GM18499 (cell line): ENCODE results near the gene HIP1R.
"Not testable (repeated sequence)": the region's sequence is repeated elsewhere in the genome, so short reads cannot be mapped to it uniquely, and the experiment has no call there.

Experiments
- ATAC-seq: cut with Tn5 transposase; IDR thresholded peaks from one replicate; pipeline ENCODE4 v1.9.1; 2021; ENCODE audit warnings: moderate number of reproducible peaks; ENCODE audit not compliant: insufficient read depth, unreplicated experiment

HIP1R gene, protein sequence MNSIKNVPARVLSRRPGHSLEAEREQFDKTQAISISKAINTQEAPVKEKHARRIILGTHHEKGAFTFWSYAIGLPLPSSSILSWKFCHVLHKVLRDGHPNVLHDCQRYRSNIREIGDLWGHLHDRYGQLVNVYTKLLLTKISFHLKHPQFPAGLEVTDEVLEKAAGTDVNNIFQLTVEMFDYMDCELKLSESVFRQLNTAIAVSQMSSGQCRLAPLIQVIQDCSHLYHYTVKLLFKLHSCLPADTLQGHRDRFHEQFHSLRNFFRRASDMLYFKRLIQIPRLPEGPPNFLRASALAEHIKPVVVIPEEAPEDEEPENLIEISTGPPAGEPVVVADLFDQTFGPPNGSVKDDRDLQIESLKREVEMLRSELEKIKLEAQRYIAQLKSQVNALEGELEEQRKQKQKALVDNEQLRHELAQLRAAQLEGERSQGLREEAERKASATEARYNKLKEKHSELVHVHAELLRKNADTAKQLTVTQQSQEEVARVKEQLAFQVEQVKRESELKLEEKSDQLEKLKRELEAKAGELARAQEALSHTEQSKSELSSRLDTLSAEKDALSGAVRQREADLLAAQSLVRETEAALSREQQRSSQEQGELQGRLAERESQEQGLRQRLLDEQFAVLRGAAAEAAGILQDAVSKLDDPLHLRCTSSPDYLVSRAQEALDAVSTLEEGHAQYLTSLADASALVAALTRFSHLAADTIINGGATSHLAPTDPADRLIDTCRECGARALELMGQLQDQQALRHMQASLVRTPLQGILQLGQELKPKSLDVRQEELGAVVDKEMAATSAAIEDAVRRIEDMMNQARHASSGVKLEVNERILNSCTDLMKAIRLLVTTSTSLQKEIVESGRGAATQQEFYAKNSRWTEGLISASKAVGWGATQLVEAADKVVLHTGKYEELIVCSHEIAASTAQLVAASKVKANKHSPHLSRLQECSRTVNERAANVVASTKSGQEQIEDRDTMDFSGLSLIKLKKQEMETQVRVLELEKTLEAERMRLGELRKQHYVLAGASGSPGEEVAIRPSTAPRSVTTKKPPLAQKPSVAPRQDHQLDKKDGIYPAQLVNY

GRCh38 chr12:122834921-122835749 lies at the start of gene HIP1R:
HIP1R (plus strand) TSS chr12:122835457; CDS start chr12:122835551, 94 bp downstream.
- no peak for ATAC-seq

DNA sequence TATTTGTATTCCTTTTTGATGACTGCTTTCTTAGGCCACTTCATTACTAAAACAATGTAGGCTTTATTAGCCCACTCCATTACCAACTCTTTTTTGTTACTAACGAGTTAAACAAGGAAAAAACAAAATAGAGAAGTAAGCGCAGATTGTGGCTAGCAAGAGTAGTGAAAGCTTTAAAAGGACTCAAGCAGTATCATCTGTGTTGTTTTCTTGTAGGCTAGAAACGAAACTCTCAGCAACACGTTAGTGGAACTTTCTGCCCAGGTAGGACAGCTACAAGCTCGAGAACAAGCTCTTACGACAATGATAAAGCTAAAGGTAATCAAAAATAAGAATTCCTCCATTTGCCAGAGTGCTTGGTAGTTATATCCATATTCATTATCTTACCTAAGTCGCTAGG lies 49.8 kb upstream of the HIP1R start:
- ATAC-seq: no peak

DNA sequence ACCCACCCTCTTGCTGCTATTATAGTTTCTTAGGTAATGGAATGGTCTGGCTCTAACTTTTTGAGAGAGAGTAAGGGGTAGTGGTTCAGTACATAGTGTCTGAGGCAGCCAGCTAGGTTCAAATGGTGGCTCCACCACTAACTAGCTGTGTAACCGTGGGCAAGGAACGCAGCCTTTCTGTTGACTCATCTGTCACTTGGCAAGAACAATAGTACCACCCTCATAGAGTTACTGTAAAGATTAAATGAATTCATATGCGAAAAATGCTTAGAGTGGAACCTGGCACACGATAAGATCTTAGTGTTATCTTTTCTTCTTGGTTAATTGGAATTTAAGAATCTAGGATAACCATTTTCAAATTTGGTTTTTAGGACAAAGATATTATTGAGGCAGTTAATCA lies 46.9 kb upstream of the HIP1R start:
- no peak for ATAC-seq

- no peak for ATAC-seq
These were observed 45.6 kb upstream of the HIP1R start for GRCh38 chr12:122789637-122790036.

DNA sequence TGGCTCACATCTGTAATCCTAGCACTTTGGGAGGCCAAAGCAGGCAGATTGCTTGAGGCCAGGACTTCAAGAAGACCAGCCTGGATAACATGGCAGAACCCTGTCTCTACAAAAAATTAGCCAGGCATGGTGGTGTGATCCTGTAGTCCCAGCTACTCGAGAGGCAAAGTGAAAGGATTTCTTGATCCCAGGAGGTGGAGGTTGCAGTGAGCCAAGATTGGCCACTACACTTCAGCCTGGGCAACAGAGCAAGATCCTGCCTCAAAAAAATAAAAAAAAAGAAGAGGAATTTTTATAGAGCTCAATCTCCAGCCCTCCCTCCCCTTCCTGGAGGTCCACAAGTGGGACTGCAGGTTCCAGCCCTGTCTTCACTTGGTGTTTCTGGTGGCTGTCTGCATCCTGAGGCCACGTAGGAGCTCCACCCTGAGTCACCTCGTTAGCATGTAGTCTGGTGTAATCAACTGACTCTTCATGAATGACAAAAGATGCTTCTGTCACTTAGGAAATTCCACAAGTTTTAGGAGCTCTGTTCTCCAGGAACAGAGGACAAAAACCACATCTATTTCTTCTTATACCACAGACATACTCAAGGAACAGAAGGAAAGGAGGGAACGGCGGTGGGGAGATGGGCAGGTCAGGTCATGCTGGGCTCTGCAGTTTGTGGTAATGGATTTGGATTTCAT lies 44.7 kb upstream of the HIP1R start:
- ATAC-seq: no peak

GRCh38 chr12:122793685-122794106 lies 41.6 kb upstream of the HIP1R start:
- ATAC-seq: no peak

GRCh38 chr12:122795807-122796206 lies 39.5 kb upstream of the HIP1R start:
- ATAC-seq: no peak

GRCh38 chr12:122799641-122800243 lies 35.5 kb upstream of the HIP1R start:
- no peak for ATAC-seq

DNA sequence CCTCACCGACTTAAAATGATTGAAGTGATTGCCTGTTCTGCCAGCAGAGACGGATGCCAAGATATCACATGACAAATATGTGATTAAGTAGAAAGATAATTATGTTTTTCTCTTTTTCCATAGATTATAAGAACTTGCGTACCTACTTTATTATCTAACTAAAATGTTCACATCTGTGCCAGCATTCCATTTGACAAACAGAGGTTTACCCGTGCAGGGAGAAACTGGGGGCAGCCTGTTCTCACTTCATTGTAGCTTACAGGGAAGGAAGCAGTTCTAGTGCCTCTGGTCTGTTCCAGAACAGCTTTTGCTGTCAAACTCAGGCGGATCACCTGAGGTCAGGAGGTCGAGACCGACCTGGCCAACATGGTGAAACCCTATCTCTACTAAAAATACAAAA lies 31.3 kb upstream of the HIP1R start:
- ATAC-seq: no peak

DNA sequence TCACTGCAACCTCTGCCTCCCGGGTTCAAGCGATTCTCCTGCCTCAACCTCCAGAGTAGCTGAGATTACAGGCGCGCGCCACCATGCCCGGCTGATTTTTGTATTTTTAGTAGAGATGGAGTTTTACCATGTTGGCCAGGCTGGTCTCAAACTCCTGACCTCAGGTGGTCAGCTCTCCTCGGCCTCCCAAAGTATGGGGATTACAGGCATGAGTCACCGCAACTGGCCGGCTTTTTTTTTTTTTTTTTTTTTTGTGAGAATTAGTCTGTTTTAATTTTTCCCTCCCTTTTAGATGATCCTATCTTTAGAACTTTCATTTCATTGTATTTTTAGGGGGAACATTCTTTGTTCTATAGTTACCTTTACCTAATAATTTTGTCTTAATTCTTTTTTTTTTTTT lies 30.3 kb upstream of the HIP1R start:
- ATAC-seq: not testable (repeated sequence)

GRCh38 chr12:122807651-122808050 lies 27.6 kb upstream of the HIP1R start:
- ATAC-seq: no peak

GRCh38 chr12:122811777-122812176 lies 23.5 kb upstream of the HIP1R start:
- ATAC-seq: no peak

GRCh38 chr12:122813310-122813713 lies 21.9 kb upstream of the HIP1R start:
- no peak for ATAC-seq

- ATAC-seq: no peak
These were observed 16.0 kb upstream of the HIP1R start for GRCh38 chr12:122819209-122819785.

DNA sequence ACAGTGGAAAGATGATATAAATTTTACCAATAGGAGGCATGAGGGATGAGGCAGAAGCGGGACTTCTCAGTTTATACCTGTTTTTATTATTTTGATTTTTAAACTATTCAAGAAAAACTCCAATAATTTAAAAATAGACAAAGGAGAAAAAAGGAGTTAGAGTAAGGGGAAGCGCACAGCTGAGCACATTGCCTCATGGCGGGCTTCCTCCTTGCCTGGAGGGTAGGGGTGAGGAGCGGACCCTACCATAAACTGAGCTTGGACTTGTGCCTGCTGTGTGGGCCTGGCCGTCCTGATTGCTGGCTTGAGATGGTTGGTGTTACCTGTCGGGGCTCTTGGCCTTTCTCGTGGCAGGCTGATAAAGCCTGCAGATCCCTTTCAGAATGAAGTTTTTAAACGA lies 15.1 kb upstream of the HIP1R start:
- no peak for ATAC-seq

DNA sequence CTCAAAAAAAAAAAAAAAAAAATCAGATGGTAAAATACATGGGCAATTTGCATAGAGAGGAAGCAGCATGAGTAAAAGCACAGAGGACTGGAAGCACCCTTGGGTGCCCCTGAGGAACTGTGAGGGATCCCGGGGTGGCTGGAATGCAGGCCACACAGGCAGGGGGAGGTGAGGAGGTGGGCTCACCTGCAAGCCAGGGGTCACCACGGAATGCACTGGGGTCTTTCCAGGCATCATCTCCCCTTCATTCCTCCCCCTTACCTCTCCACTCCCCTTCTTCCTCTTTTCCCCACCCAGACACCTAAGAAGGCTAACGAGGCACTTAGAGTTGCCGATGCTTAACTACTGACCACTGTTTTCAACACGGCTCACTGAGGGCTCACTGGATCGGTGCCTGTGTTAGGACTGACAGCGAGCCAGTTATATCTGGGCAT lies 14.4 kb upstream of the HIP1R start:
- no peak for ATAC-seq

GRCh38 chr12:122823429-122823828 lies 11.8 kb upstream of the HIP1R start:
- no peak for ATAC-seq

DNA sequence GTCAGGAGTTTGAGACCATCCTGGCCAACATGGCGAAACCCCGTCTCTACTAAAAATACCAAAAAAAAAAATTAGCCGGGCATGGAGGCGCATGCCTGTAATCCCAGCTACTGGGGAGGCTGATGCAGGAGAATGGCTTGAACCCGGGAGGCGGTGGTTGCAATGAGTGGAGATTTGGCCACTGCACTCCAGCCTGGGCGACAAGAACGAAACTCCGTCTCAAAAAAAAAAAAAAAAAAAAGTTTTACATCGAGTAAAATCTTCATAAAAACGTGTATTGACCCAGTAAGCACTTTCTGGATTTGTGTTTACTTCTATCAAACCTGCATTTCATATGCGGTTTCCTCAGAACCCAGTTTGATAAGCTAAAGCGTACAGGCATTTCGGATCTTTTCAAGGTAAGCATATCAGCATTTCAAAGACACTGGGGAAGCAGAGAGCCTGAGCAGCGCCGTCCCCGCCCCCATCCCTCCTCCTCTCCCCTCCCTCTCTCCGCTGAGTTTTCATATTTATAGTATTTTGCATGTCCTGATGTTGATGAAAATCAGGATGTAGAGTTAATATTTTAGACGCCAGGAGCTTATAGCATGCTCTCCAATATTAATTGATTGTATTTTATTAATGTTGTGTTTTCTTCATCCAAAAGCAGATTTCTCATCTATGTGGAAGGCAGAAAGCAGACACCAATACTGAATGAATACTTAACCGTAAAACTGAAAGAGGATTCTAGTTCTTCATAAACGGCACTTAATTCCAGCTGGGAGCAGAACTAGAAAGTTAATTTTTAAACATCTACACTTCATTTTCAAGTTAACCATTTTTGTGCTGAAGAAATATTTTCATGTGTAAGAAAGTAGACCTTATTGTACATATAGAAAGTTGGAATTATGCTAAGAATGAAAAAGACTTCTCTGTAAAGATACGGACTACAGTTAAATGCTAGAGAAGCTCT lies 9.2 kb upstream of the HIP1R start:
- no peak for ATAC-seq
